ENCODE measurements around the gene CELA2B.
"Not testable (repeated sequence)": the region's sequence is repeated elsewhere in the genome, so short reads cannot be mapped to it uniquely, and the experiment has no call there.

DNA sequence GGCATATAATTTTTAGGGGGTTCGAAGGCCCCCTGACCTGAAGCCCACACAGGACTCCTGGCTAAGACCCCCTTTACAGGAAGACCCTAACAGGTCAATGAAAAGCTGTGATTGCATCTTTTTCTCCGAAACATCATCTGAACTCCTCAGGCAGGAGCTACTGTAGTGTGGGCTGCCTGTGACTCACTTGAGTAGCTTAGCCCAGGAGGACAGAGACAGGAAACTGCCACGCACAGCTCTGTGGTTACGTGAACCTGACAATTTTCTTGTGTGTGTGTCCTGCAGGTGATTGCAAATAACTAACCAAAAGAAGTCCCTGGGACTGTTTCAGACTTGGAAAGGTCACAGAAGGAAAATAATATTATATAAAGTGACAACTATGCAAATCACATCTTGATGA is 15.1 kb downstream of the CELA2B start:
- TF ChIP-seq TOX (CRISPR knock-in tag; IDR thresholded peaks at IDR 0.05; ENCODE audit: borderline replicate concordance); ARNTL (CRISPR knock-in tag; IDR thresholded peaks at IDR 0.05; ENCODE audit: borderline replicate concordance, low read depth); RARB (CRISPR knock-in tag; IDR thresholded peaks at IDR 0.05); BACH2 (CRISPR knock-in tag; IDR thresholded peaks at IDR 0.05; ENCODE audit: borderline replicate concordance); ZFP30 (CRISPR knock-in tag; IDR thresholded peaks at IDR 0.05); ZFP3 (CRISPR knock-in tag; IDR thresholded peaks at IDR 0.05); ZNF8 (CRISPR knock-in tag; IDR thresholded peaks at IDR 0.05); CSDC2 (CRISPR knock-in tag; IDR thresholded peaks at IDR 0.05): not testable (repeated sequence)
- TF ChIP-seq, protein P1, sequence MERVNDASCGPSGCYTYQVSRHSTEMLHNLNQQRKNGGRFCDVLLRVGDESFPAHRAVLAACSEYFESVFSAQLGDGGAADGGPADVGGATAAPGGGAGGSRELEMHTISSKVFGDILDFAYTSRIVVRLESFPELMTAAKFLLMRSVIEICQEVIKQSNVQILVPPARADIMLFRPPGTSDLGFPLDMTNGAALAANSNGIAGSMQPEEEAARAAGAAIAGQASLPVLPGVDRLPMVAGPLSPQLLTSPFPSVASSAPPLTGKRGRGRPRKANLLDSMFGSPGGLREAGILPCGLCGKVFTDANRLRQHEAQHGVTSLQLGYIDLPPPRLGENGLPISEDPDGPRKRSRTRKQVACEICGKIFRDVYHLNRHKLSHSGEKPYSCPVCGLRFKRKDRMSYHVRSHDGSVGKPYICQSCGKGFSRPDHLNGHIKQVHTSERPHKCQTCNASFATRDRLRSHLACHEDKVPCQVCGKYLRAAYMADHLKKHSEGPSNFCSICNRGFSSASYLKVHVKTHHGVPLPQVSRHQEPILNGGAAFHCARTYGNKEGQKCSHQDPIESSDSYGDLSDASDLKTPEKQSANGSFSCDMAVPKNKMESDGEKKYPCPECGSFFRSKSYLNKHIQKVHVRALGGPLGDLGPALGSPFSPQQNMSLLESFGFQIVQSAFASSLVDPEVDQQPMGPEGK (CRISPR knock-in tag; IDR thresholded peaks at IDR 0.05; ENCODE audit: borderline replicate concordance) = not testable (repeated sequence)
- TF ChIP-seq, protein P2, sequence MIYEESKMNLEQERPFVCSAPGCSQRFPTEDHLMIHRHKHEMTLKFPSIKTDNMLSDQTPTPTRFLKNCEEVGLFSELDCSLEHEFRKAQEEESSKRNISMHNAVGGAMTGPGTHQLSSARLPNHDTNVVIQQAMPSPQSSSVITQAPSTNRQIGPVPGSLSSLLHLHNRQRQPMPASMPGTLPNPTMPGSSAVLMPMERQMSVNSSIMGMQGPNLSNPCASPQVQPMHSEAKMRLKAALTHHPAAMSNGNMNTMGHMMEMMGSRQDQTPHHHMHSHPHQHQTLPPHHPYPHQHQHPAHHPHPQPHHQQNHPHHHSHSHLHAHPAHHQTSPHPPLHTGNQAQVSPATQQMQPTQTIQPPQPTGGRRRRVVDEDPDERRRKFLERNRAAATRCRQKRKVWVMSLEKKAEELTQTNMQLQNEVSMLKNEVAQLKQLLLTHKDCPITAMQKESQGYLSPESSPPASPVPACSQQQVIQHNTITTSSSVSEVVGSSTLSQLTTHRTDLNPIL (CRISPR knock-in tag; IDR thresholded peaks at IDR 0.05; ENCODE audit: low read depth) = not testable (repeated sequence)
- TF ChIP-seq, protein P3, sequence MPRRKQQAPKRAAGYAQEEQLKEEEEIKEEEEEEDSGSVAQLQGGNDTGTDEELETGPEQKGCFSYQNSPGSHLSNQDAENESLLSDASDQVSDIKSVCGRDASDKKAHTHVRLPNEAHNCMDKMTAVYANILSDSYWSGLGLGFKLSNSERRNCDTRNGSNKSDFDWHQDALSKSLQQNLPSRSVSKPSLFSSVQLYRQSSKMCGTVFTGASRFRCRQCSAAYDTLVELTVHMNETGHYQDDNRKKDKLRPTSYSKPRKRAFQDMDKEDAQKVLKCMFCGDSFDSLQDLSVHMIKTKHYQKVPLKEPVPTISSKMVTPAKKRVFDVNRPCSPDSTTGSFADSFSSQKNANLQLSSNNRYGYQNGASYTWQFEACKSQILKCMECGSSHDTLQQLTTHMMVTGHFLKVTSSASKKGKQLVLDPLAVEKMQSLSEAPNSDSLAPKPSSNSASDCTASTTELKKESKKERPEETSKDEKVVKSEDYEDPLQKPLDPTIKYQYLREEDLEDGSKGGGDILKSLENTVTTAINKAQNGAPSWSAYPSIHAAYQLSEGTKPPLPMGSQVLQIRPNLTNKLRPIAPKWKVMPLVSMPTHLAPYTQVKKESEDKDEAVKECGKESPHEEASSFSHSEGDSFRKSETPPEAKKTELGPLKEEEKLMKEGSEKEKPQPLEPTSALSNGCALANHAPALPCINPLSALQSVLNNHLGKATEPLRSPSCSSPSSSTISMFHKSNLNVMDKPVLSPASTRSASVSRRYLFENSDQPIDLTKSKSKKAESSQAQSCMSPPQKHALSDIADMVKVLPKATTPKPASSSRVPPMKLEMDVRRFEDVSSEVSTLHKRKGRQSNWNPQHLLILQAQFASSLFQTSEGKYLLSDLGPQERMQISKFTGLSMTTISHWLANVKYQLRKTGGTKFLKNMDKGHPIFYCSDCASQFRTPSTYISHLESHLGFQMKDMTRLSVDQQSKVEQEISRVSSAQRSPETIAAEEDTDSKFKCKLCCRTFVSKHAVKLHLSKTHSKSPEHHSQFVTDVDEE (CRISPR knock-in tag; IDR thresholded peaks at IDR 0.05) = not testable (repeated sequence)
